WERI-Rb-1 (cell line): ENCODE measurements around the gene BLACAT1.

Source experiments
- DNase-seq: peaks from one replicate; pipeline ENCODE4 v3.0.0-alpha.2; 2020
- H3K27ac ChIP-seq: fragments of 250-450 bp; sonication (Bioruptor Pico); 2 replicates; pipeline ENCODE4 v1.5.1; 2020; ENCODE audit warnings: mild to moderate bottlenecking, moderate library complexity
- H3K27me3 ChIP-seq: fragments of 250-450 bp; sonication (Bioruptor Pico); 2 replicates; pipeline ENCODE4 v1.5.1; 2021; ENCODE audit warnings: mild to moderate bottlenecking, low read depth, moderate library complexity; ENCODE audit not compliant: insufficient read depth, severe bottlenecking
- H3K36me3 ChIP-seq: fragments of 250-450 bp; sonication (Bioruptor Pico); 2 replicates; pipeline ENCODE4 v1.5.1; 2020; ENCODE audit warnings: mild to moderate bottlenecking, moderate library complexity
- H3K4me3 ChIP-seq: 2 replicates; pipeline ENCODE4 v1.5.1; 2011; ENCODE audit warnings: low read depth, mild to moderate bottlenecking, control low read depth, low read length
- H3K9me3 ChIP-seq: fragments of 250-450 bp; sonication (Bioruptor Pico); 2 replicates; pipeline ENCODE4 v1.5.1; 2021; ENCODE audit warnings: mild to moderate bottlenecking, moderate library complexity; ENCODE audit not compliant: severe bottlenecking
- TF ChIP-seq, protein P1 (sequence below): IDR thresholded peaks from 2 replicates; pipeline ENCODE4 v1.5.1; 2011; ENCODE audit warnings: low read depth, mild to moderate bottlenecking, control low read depth, inconsistent platforms, low read length

Gene BLACAT1

DNA sequence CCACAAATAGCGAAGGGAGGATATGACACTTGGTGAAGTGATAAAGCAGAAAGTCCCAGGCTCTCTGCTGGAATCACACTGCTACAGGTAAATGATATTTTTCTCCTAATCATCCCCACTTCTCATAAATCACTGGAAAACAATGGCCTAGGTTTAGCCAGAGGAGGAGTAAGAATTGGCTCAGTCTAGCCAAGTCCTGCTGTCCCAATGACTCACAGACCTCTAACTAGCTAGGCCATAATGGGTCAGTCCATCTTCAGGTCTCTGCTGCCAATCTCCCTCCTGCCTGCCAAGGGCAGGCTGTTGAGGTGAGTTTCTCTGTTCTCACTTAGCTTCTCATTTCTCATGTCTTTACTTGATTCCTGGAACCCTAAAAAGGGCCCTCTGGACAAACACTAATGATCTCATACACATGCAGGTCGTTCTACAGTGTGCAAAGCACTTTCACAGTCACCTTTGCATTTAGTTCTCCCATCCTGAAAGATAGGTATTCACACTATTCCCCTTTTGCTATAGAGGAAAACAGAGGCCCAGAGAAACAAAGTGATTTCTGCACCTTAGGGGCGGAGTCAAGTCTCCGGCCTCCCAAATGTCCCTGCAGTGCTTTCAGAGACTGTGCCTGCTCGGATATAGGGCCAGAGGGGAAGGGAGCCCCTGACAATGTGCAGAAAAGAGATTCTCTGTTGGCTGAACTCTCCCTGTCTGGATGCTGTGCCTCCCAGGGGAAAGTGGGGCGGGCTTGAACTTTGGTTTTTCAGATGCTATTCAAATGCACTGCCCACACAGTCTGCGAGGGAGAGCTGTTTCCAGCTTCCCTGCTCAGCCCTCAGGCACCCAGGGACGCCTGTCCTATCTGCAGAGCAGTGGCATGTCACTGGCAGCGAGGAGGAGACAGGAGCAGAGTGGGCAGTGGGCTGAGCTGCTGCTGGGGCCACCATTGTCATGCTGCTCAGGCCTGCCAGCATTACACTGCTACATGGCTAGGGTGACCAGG, 44.7 kb upstream of the BLACAT1 start:
- no peak overlapping the region for H3K4me3 ChIP-seq
- no peak overlapping the region for H3K27ac ChIP-seq
- no peaks in the 10 kb centered on the region for H3K27me3 ChIP-seq
- no peaks in the 10 kb centered on the region for H3K9me3 ChIP-seq
- TF ChIP-seq, protein P1, sequence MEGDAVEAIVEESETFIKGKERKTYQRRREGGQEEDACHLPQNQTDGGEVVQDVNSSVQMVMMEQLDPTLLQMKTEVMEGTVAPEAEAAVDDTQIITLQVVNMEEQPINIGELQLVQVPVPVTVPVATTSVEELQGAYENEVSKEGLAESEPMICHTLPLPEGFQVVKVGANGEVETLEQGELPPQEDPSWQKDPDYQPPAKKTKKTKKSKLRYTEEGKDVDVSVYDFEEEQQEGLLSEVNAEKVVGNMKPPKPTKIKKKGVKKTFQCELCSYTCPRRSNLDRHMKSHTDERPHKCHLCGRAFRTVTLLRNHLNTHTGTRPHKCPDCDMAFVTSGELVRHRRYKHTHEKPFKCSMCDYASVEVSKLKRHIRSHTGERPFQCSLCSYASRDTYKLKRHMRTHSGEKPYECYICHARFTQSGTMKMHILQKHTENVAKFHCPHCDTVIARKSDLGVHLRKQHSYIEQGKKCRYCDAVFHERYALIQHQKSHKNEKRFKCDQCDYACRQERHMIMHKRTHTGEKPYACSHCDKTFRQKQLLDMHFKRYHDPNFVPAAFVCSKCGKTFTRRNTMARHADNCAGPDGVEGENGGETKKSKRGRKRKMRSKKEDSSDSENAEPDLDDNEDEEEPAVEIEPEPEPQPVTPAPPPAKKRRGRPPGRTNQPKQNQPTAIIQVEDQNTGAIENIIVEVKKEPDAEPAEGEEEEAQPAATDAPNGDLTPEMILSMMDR: no peak
- no peaks in the 10 kb centered on the region for H3K36me3 ChIP-seq
- DNase-seq: no peak

DNA sequence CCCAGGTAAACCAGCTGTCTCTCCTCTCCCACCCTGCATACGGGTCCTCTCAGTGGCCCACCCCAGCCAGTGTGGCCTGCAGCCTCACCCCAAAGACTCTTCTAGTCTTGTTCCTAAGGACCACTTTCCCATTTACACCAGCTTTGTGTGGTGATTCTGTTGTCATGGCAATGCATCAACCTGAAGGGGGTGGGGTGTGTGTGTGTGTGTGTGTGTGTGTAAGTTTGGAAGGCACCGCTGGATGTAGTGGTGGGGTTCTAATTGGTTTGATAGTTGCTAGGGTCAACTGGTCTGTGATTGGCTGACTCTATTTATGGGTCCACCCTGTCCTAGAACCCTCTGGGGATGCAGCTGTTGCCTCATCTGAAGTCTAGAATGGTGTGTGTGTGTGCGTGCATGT, 43.9 kb upstream of the BLACAT1 start:
- DNase-seq: no peak
- Histone ChIP-seq H3K27me3 (no peaks in the 10 kb centered on the region), H3K4me3 (no peak overlapping the region), H3K9me3 (no peaks in the 10 kb centered on the region), H3K27ac (no peak overlapping the region), H3K36me3 (no peaks in the 10 kb centered on the region)
- TF ChIP-seq, protein P1: no peak

DNA sequence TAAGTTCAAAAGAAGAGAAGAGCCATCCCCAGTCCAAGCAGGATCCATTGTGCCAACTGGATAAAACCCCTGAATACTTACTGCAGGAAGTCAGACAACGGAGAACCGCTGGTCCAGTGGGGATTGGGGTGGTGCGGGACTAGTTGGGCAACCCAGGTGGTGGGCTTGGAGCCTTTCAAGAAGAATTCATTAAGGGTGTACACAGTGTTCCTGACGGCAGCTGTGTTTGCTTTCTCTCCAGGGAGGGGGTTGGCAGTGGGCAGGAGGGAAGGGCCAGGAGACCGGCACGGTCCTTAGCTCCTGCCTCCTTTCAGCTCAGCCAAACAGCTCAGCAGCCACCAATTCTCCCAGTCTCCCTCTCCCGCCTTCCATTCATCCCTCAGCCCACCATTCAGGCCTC, 41.5 kb upstream of the BLACAT1 start:
- TF ChIP-seq, protein P1: no peak
- Histone ChIP-seq H3K27ac (no peak overlapping the region), H3K36me3 (no peaks in the 10 kb centered on the region), H3K4me3 (no peak overlapping the region), H3K9me3 (no peaks in the 10 kb centered on the region), H3K27me3 (no peaks in the 10 kb centered on the region)
- no peak for DNase-seq

DNA sequence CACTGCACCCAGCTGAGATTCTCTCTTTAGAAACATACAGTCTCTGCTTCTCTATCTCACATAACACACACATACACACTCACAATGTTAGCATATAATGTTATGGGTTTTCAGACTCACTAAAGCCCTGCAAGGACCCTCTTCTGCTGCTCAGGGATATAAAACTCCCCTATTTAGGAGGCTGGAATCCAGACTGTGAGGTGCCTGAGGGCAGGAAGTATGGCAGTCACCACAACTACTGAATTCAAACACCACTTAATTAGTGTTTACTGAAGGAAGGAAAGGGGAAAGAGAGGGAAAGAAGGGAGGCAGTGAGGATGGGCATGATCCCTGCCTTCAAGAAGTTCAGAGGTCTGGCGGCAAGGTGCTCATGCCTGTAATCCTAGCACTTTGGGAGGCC, 40.8 kb upstream of the BLACAT1 start:
- TF ChIP-seq, protein P1: no peak
- no peaks in the 10 kb centered on the region for H3K27me3 ChIP-seq
- DNase-seq: no peak
- H3K4me3 ChIP-seq: no peak overlapping the region
- no peaks in the 10 kb centered on the region for H3K36me3 ChIP-seq
- no peaks in the 10 kb centered on the region for H3K9me3 ChIP-seq
- no peak overlapping the region for H3K27ac ChIP-seq

DNA sequence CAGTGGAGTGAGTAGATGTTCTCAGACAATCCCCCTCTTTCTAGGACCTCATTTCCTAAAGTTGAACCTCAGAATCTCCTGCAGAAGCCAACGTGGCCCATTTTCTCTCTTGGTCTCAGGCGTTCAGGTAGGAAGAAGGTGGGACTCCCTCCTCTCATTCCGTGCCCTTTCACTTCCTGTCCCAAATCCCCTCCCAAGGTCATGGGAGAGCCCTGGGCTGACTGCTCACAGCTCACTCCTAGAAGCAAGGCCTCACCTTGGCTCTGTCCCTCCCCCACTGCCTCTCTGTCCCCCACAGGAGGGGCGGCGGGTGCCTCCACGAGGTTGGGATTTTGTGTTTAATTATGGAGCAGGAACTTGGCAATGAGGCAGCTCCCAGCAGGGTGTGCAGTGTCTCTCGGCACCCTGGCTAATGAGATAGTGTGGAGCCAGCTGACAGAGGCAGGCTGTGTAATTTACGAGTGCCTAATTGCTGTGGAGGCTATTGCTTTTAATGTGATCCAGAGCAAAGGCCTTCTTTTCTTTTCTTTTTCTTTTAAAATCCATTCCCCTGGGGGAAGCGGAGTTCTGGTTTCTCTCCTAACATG, 39.5 kb upstream of the BLACAT1 start:
- Histone ChIP-seq H3K4me3 (no peak overlapping the region), H3K36me3 (no peaks in the 10 kb centered on the region), H3K27ac (peak overlapping the region; percentile 6; the same call in 1 of the 2 replicates), H3K9me3 (no peaks in the 10 kb centered on the region), H3K27me3 (no peaks in the 10 kb centered on the region)
- peak; percentile 77 for DNase-seq
- TF ChIP-seq, protein P1: peak; percentile 1; the same call in 1 of the 2 replicates
